Lower lobe of right lung (tissue), 2 donors: ENCODE measurements around the gene SPRTN. TPM values are rescaled to one million over a fixed set of nuclear protein-coding genes. Genes with fewer than 3 reads are reported as not detected.
A peak's percentile ranks its signal among the peaks of the same experiment; 100 is the strongest.

Experiments
- ATAC-seq, 2 donors: fragments of 200-7000 bp; cut with Tn5 transposase; one replicate each; pipeline ENCODE4 v1.9.1; 2020 to 2022; ENCODE audit warnings: mild to moderate bottlenecking in 2 of 2, moderate library complexity in 2 of 2
- DNase-seq: peaks from one replicate; pipeline ENCODE4 v3.0.0-alpha.2; 2020
- H3K27ac ChIP-seq: fragments of 200-600 bp; one replicate; pipeline ENCODE4 v1.8.0; 2022
- H3K27me3 ChIP-seq: fragments of 200-600 bp; one replicate; pipeline ENCODE4 v1.8.0; 2022; ENCODE audit warnings: low read depth
- H3K36me3 ChIP-seq: fragments of 200-600 bp; one replicate; pipeline ENCODE4 v1.8.0; 2022; ENCODE audit warnings: mild to moderate bottlenecking
- H3K4me1 ChIP-seq: fragments of 200-600 bp; one replicate; pipeline ENCODE4 v1.8.0; 2022
- H3K4me3 ChIP-seq: fragments of 200-600 bp; one replicate; pipeline ENCODE4 v1.8.0; 2022; ENCODE audit warnings: mild to moderate bottlenecking
- H3K9me3 ChIP-seq: fragments of 200-600 bp; one replicate; pipeline ENCODE4 v1.8.0; 2022
- intact Hi-C: fragments of 100-400 bp; cut with DNase I; formaldehyde crosslinking; loops from one replicate; pipeline ENCODE4 v1.11.0; 2022
- total RNA-seq: library from RNA; stranded (reverse); fragmentation: NEBNext Ultra II Directional; extraction: Animal tissue kit (Norgen Biotek cat#: 25700); gene quantifications from one replicate; pipeline ENCODE4 v1.2.1, GENCODE V29; 2021
- TF ChIP-seq, protein P1 (sequence below): fragments of 200-600 bp; IDR thresholded peaks from one replicate; pipeline ENCODE4 v1.8.0; 2022; ENCODE audit warnings: antibody characterized with exemption, mild to moderate bottlenecking
- donor health status: DM: no; HTN: yes; CAD: no; lungs with severe emphysema.

SPRTN gene
- total RNA-seq, 1 donor from 2014 or later = 8.9 TPM

DNA sequence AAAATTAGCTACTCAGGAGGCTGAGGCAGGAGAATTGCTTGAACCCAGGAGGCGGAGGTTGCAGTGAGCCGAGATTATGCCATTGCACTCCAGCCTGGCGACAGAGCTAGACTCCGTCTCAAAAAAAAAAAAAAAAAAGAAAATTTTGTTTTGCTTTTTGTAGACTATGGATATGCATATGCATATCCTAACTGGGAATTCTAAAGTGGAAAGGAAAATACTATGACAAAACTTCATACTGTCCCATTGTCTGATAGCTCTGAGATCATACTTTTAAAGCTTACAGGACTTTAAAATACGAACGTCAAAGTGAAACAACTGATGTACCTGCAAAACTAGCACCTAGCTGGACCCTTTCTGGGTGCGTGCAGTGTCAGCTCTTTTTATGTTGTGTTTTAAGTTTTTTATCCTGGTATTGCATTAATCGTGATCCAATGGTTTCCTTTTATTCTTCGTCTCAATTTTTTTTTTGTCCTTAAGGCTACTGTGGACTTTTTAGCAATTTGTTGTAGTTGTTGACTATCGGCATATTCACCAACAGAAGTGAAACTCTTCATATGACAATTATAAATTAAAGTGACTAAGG lies 19.2 kb downstream of the SPRTN start:
- intact Hi-C loops = loop anchor here (10.0 kb wide), 1 partner anchor 248 kb away; no protein-coding TSS in a partner anchor

DNA sequence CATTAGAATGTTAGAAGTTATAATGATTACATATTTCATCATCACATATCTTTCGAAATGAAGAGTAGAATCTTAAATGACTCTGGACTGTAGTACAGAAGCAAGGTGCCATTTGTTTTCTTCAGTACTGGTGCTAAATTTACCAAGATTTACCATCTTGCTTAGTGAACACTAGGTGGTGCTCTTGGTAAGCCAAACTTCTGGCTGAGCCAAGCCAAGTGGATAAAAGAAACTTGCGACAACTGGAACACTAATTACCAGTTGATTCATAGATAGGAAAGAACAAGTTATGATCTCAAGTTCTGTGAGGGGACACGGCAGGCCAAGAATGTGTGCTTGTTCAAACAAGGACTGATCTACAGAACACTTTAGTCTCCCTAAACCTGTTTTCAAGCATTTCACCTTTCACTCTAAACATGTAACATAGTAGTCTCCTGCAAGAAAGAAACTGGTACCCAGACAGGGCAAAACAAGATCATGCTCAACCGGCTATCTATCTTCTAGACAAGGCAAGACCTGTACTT lies 19.8 kb downstream of the SPRTN start:
- DNase-seq (no peak), ATAC-seq (peak; percentile 88 to 89)
- H3K27me3 ChIP-seq = no peaks in the 10 kb centered on the region
- TF ChIP-seq, protein P1, sequence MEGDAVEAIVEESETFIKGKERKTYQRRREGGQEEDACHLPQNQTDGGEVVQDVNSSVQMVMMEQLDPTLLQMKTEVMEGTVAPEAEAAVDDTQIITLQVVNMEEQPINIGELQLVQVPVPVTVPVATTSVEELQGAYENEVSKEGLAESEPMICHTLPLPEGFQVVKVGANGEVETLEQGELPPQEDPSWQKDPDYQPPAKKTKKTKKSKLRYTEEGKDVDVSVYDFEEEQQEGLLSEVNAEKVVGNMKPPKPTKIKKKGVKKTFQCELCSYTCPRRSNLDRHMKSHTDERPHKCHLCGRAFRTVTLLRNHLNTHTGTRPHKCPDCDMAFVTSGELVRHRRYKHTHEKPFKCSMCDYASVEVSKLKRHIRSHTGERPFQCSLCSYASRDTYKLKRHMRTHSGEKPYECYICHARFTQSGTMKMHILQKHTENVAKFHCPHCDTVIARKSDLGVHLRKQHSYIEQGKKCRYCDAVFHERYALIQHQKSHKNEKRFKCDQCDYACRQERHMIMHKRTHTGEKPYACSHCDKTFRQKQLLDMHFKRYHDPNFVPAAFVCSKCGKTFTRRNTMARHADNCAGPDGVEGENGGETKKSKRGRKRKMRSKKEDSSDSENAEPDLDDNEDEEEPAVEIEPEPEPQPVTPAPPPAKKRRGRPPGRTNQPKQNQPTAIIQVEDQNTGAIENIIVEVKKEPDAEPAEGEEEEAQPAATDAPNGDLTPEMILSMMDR = peak; percentile 74
- intact Hi-C loops = loop anchor here (10.0 kb wide), 1 partner anchor 247 kb away; no protein-coding TSS in a partner anchor
- no peak overlapping the region for H3K27ac ChIP-seq
- H3K9me3 ChIP-seq = no peaks in the 10 kb centered on the region
- H3K4me3 ChIP-seq = no peak overlapping the region
- peaks cover 8% of the 10 kb centered on the region for H3K36me3 ChIP-seq
- peaks cover 4% of the 10 kb centered on the region for H3K4me1 ChIP-seq

More for the DNA sequence above, 19.2 kb downstream of the SPRTN start:
- Histone ChIP-seq H3K9me3 (no peaks in the 10 kb centered on the region), H3K4me3 (no peak overlapping the region), H3K27ac (no peak overlapping the region), H3K36me3 (peaks cover 15% of the 10 kb centered on the region), H3K4me1 (peaks cover 4% of the 10 kb centered on the region), H3K27me3 (no peaks in the 10 kb centered on the region)
- no peak for ATAC-seq
- no peak for DNase-seq
- TF ChIP-seq, protein P1 = no peak

DNA sequence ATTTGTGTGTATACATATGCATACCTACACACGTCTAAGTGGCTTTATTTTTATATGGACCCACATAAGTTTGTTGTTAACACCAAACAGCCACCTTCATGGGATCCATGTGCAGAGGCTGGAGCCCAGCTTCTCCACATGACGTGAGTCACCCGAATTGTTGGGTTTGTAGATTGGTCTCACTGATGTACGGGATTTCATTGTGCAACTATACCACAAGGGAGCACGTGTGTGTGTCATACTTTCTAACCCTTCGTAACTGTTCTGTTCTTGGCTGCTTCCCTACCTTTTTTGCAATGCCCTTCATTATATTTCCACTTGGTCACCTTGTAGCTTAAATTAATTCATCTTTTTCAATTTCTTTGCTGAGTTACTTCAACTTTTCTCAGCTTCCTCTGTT lies 21.0 kb downstream of the SPRTN start:
- no peak overlapping the region for H3K27ac ChIP-seq
- H3K9me3 ChIP-seq = no peaks in the 10 kb centered on the region
- DNase-seq = no peak
- no peaks in the 10 kb centered on the region for H3K27me3 ChIP-seq
- H3K36me3 ChIP-seq = peaks cover 5% of the 10 kb centered on the region
- peaks cover 4% of the 10 kb centered on the region for H3K4me1 ChIP-seq
- H3K4me3 ChIP-seq = no peak overlapping the region
- peak; percentile 46 to 57 for ATAC-seq
- intact Hi-C loops = loop anchor here (10.0 kb wide), 1 partner anchor 246 kb away; no protein-coding TSS in a partner anchor
- TF ChIP-seq, protein P1 = no peak

GRCh38 chr1:231362325-231362724 lies 24.2 kb downstream of the SPRTN start:
- no peak for DNase-seq
- intact Hi-C loops = no loop called here
- no peaks in the 10 kb centered on the region for H3K27me3 ChIP-seq
- TF ChIP-seq, protein P1 = no peak
- H3K27ac ChIP-seq = no peak overlapping the region
- H3K36me3 ChIP-seq = peaks cover 24% of the 10 kb centered on the region
- H3K4me3 ChIP-seq = no peak overlapping the region
- no peak for ATAC-seq
- H3K4me1 ChIP-seq = peaks cover 4% of the 10 kb centered on the region
- H3K9me3 ChIP-seq = no peaks in the 10 kb centered on the region

GRCh38 chr1:231363624-231364023 lies 25.5 kb downstream of the SPRTN start:
- Histone ChIP-seq H3K27me3 (no peaks in the 10 kb centered on the region), H3K9me3 (no peaks in the 10 kb centered on the region), H3K4me3 (no peak overlapping the region), H3K36me3 (peaks cover 37% of the 10 kb centered on the region), H3K27ac (no peak overlapping the region), H3K4me1 (no peaks in the 10 kb centered on the region)
- intact Hi-C loops = no loop called here
- no peak for ATAC-seq
- DNase-seq = no peak
- TF ChIP-seq, protein P1 = no peak
